Activated CD8-positive, alpha-beta T cell treated with anti-CD3 and anti-CD28 coated beads for 36 hours (primary cell): ENCODE data around the gene SMARCA2. TPM values are rescaled to one million over a fixed set of nuclear protein-coding genes. Genes with fewer than 3 reads are reported as not detected.

ENCODE experiments used
- ATAC-seq: fragments of 200-7000 bp; cut with Tn5 transposase; one replicate; pipeline ENCODE4 v1.10.0; 2021; ENCODE audit warnings: mild to moderate bottlenecking, moderate library complexity
- CTCF ChIA-PET: fragments of 350-600 bp; sonication (Branson Sonifier 250); formaldehyde crosslinking; loops from one replicate; lab custom pipeline; 2021; ENCODE audit warnings: antibody characterized with exemption; lab: Charles Lee
- POLR2A ChIA-PET: fragments of 350-600 bp; sonication (Branson Sonifier 250); formaldehyde crosslinking; loops from one replicate; lab custom pipeline; 2021; ENCODE audit warnings: antibody characterized with exemption; lab: Charles Lee
- DNase-seq: peaks from one replicate; pipeline ENCODE4 v3.0.0-alpha.2; 2020
- H3K27ac Mint-ChIP-seq: one replicate; pipeline ENCODE4 v1.8.0; 2021; ENCODE audit warnings: mild to moderate bottlenecking, mixed read lengths
- H3K27me3 Mint-ChIP-seq: one replicate; pipeline ENCODE4 v1.8.0; 2021; ENCODE audit warnings: mixed read lengths
- H3K36me3 Mint-ChIP-seq: one replicate; pipeline ENCODE4 v1.8.0; 2021; ENCODE audit warnings: low read depth, mixed read lengths
- H3K4me1 Mint-ChIP-seq: one replicate; pipeline ENCODE4 v1.8.0; 2021; ENCODE audit warnings: low read depth, mixed read lengths
- H3K4me3 Mint-ChIP-seq: one replicate; pipeline ENCODE4 v1.8.0; 2021; ENCODE audit warnings: mild to moderate bottlenecking, moderate library complexity, mixed read lengths
- H3K9me3 Mint-ChIP-seq: one replicate; pipeline ENCODE4 v1.8.0; 2021; ENCODE audit warnings: mixed read lengths
- CTCF ChIP-seq: fragments of 200-600 bp; IDR thresholded peaks from one replicate; pipeline ENCODE4 v1.8.0; 2022; ENCODE audit warnings: antibody characterized with exemption, mild to moderate bottlenecking
- intact Hi-C: fragments of 100-400 bp; cut with micrococcal nuclease; formaldehyde crosslinking; loops from one replicate; pipeline ENCODE4 v1.10.0; 2022
- total RNA-seq, 2 experiments: library from RNA; stranded (reverse); gene quantifications; one replicate each; pipeline ENCODE4 v1.2.3, GENCODE V29; 2021

The SMARCA2 gene
- total RNA-seq: 10 to 100 TPM; 94.7 to 99.4 TPM

GRCh38 chr9:2014696-2015580, at the start of gene SMARCA2:
Gene SMARCA2 (plus strand): TSS chr9:2015347. CDS start chr9:2029023, 13,676 bp downstream.
- no peak for TF ChIP-seq CTCF
- Mint-ChIP-seq H3K27me3 (no peaks in the 10 kb centered on the region), H3K27ac (peak within 1 kb of the TSS; percentile 99), H3K4me3 (peak within 1 kb of the TSS; percentile 89), H3K4me1 (peaks cover 42% of the 10 kb centered on the region), H3K36me3 (peaks cover 6% of the 10 kb centered on the region), H3K9me3 (no peaks in the 10 kb centered on the region)
- intact Hi-C loops: loop anchor here (5.0 kb wide), 1 partner anchor 138 kb away; no protein-coding TSS in a partner anchor
- POLR2A ChIA-PET: interaction anchor here (0.6 to 4.3 kb wide), 15 partner anchors 9 to 139 kb away, joined by 3 to 28 read pairs (median 4); no protein-coding TSS in a partner anchor
- ATAC-seq (peak; percentile 88), DNase-seq (peak; percentile 98)
- CTCF ChIA-PET: interaction anchor here (0.7 to 1.4 kb wide), 3 partner anchors 72 to 1545 kb away, joined by 3 to 9 read pairs (median 3); no protein-coding TSS in a partner anchor

GRCh38 chr9:1966725-1967366, 48.3 kb upstream of the SMARCA2 start:
- Mint-ChIP-seq H3K9me3 (no peaks in the 10 kb centered on the region), H3K36me3 (no peaks in the 10 kb centered on the region), H3K27ac (no peak overlapping the region), H3K4me3 (no peak overlapping the region), H3K27me3 (no peaks in the 10 kb centered on the region), H3K4me1 (no peaks in the 10 kb centered on the region)
- DNase-seq (no peak), ATAC-seq (no peak)
- no peak for TF ChIP-seq CTCF
- intact Hi-C loops: no loop called here
- CTCF ChIA-PET: no interaction called here
- POLR2A ChIA-PET: no interaction called here

DNA sequence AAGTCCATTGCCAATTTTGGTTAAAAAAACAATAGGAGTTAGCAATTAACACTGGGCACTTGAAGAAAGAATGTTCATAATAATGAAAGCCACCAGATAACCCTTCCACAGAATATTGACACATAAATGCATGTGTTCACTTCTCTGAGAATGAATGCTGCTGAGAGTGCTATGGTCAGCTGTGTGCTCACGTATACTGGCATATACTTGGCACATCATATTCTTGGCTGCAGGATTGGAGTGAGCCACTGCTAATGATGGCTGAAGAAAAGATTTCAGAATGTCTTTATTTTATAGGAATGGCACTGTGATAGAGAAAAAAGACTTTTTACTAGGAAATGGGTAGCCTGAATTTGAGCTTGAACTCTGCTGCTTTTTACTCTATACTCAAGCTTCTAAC, 46.0 kb upstream of the SMARCA2 start:
- Mint-ChIP-seq H3K27me3 (no peaks in the 10 kb centered on the region), H3K27ac (no peak overlapping the region), H3K4me3 (no peak overlapping the region), H3K4me1 (no peaks in the 10 kb centered on the region), H3K9me3 (peaks cover 3% of the 10 kb centered on the region), H3K36me3 (no peaks in the 10 kb centered on the region)
- ChIA-PET CTCF (no interaction called here), POLR2A (no interaction called here)
- ATAC-seq: no peak
- no peak for DNase-seq
- intact Hi-C loops: no loop called here
- no peak for TF ChIP-seq CTCF

- Mint-ChIP-seq H3K9me3 (peaks cover 3% of the 10 kb centered on the region), H3K36me3 (no peaks in the 10 kb centered on the region), H3K4me1 (no peaks in the 10 kb centered on the region), H3K27ac (no peak overlapping the region), H3K27me3 (peaks cover 1% of the 10 kb centered on the region), H3K4me3 (no peak overlapping the region)
- intact Hi-C loops: no loop called here
- TF ChIP-seq CTCF: no peak
- ChIA-PET POLR2A (no interaction called here), CTCF (no interaction called here)
- ATAC-seq: no peak
- no peak for DNase-seq
These were observed 45.2 kb upstream of the SMARCA2 start for GRCh38 chr9:1969898-1970297.

- peaks cover 3% of the 10 kb centered on the region for H3K9me3 Mint-ChIP-seq
- POLR2A ChIA-PET: no interaction called here
- DNase-seq: no peak
- H3K4me3 Mint-ChIP-seq: no peak overlapping the region
- H3K27ac Mint-ChIP-seq: no peak overlapping the region
- no peaks in the 10 kb centered on the region for H3K4me1 Mint-ChIP-seq
- H3K27me3 Mint-ChIP-seq: peaks cover 1% of the 10 kb centered on the region
- no peaks in the 10 kb centered on the region for H3K36me3 Mint-ChIP-seq
- intact Hi-C loops: no loop called here
- CTCF ChIA-PET: no interaction called here
- no peak for ATAC-seq
- no peak for TF ChIP-seq CTCF
These were observed 42.5 kb upstream of the SMARCA2 start for GRCh38 chr9:1972672-1973071.
